Esophagus squamous epithelium (tissue), 4 donors: ENCODE results near the gene STXBP5L.

Source experiments
- POLR2A ChIP-seq, 4 donors: fragments of 450-650 bp; IDR thresholded peaks; one replicate each; pipeline ENCODE4 v1.6.1; 2017; ENCODE audit warnings: antibody characterized with exemption in 4 of 4, mild to moderate bottlenecking in 4 of 4, moderate library complexity in 3 of 4
- TF ChIP-seq, protein P1 (sequence below), 6 experiments: fragments of 450-650 bp in 4 of 6; fragments of 200-600 bp in 2 of 6; sonication (generic) in 2 of 6; IDR thresholded peaks; one replicate each; pipeline ENCODE4 v1.5.1; 2016 to 2019; ENCODE audit warnings: antibody characterized with exemption in 6 of 6, mild to moderate bottlenecking in 4 of 6, moderate library complexity in 4 of 6

DNA sequence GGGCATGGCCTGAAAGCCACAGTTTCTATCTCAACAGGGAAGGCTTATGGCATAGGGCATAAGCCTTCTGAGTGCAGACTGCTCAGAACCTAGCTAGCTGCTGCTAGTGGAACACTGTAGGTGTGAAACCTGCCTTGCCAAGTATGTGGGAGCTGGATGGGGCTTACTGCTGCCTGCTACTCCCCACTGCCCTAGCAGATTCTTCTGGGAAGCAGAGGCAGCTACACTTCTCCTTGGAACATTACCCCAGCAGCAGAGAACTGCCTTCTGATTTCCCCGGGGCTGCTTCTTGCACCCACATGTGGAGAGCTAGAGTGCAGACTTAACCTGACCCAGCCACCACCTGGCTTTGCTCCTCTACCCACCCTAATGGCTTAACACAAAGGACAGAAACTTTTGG lies 422.1 kb downstream of the STXBP5L start:
- no peak for TF ChIP-seq POLR2A (IDR thresholded peaks at IDR 0.05)
- TF ChIP-seq, protein P1, sequence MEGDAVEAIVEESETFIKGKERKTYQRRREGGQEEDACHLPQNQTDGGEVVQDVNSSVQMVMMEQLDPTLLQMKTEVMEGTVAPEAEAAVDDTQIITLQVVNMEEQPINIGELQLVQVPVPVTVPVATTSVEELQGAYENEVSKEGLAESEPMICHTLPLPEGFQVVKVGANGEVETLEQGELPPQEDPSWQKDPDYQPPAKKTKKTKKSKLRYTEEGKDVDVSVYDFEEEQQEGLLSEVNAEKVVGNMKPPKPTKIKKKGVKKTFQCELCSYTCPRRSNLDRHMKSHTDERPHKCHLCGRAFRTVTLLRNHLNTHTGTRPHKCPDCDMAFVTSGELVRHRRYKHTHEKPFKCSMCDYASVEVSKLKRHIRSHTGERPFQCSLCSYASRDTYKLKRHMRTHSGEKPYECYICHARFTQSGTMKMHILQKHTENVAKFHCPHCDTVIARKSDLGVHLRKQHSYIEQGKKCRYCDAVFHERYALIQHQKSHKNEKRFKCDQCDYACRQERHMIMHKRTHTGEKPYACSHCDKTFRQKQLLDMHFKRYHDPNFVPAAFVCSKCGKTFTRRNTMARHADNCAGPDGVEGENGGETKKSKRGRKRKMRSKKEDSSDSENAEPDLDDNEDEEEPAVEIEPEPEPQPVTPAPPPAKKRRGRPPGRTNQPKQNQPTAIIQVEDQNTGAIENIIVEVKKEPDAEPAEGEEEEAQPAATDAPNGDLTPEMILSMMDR (IDR thresholded peaks at IDR 0.05): no peak
